H1 (cell line): ENCODE measurements around the gene FOLR1. TPM values are rescaled to one million over a fixed set of nuclear protein-coding genes. Genes with fewer than 3 reads are reported as not detected.

Source experiments
- CBX5 ChIP-seq: fragments of 300-800, 300-1000 bp; sonication (generic); IDR thresholded peaks from 2 replicates; pipeline ENCODE4 v1.7.1; 2016; ENCODE audit warnings: antibody characterized with exemption, low read length, low read depth
- CBX8 ChIP-seq: fragments of 300-800, 300-1000 bp; sonication (generic); IDR thresholded peaks from 2 replicates; pipeline ENCODE4 v1.7.1; 2016; ENCODE audit warnings: low read depth, low read length, borderline replicate concordance
- CHD7 ChIP-seq: fragments of 300-600 bp; sonication (generic); IDR thresholded peaks from 2 replicates; pipeline ENCODE4 v1.7.1; 2012; ENCODE audit warnings: low read length, moderate library complexity, mild to moderate bottlenecking, inconsistent platforms; ENCODE audit not compliant: insufficient replicate concordance
- EGR1 ChIP-seq: IDR thresholded peaks from 2 replicates; pipeline ENCODE4 v1.6.1; 2011; ENCODE audit warnings: low read depth, low read length, borderline replicate concordance
- EP300 ChIP-seq, 2 experiments: IDR thresholded peaks; 1 replicate in 1 of 2; 2 replicates in 1 of 2; pipeline ENCODE4 v1.6.1; 2011 to 2012; ENCODE audit warnings: low read depth in 2 of 2, low read length in 2 of 2, mild to moderate bottlenecking in 2 of 2, borderline replicate concordance in 1 of 2, inconsistent platforms in 1 of 2, moderate library complexity in 1 of 2
- GTF2F1 ChIP-seq: IDR thresholded peaks from 2 replicates; pipeline ENCODE4 v1.6.1; 2012; ENCODE audit warnings: low read depth, low read length, improper control_type of control experiment, borderline replicate concordance
- KDM5A ChIP-seq: fragments of 200-600 bp; IDR thresholded peaks from 2 replicates; pipeline ENCODE4 v1.7.1; 2012; ENCODE audit warnings: mild to moderate bottlenecking, low read length, inconsistent platforms, mixed read lengths
- POLR2AphosphoS5 ChIP-seq: IDR thresholded peaks from 2 replicates; pipeline ENCODE4 v1.6.1; 2011; ENCODE audit warnings: low read depth, low read length
- TAF1 ChIP-seq: IDR thresholded peaks from 2 replicates; pipeline ENCODE4 v1.6.1; 2011; ENCODE audit warnings: mild to moderate bottlenecking, low read depth, low read length
- YY1 ChIP-seq: IDR thresholded peaks from 2 replicates; pipeline ENCODE4 v1.6.1; 2011; ENCODE audit warnings: low read depth, mild to moderate bottlenecking, low read length
- ZNF274 ChIP-seq: IDR thresholded peaks from 2 replicates; pipeline ENCODE4 v1.7.0; 2012; ENCODE audit warnings: low read length, borderline replicate concordance; ENCODE audit errors: extremely low read depth
- polyA plus RNA-seq, 7 experiments: library from polyadenylated mRNA; depleted of rRNA in 3 of 7; stranded (reverse) in 5 of 7; unstranded in 2 of 7; fragments of >200 nt in 5 of 7; fragments of 200-250 nt in 2 of 7; gene quantifications; 1 replicate in 5 of 7; 2 replicates in 1 of 7; 4 replicates in 1 of 7; pipeline versions ENCODE4 v1.2.1 to v1.2.3, GENCODE V29; 2011 to 2013; ENCODE audit warnings: missing spikeins in 2 of 7, mixed read lengths in 2 of 7
- total RNA-seq: library from RNA; stranded (reverse); fragmentation: NEBNext Ultra II Directional; extraction: Animal tissue kit (Norgen Biotek cat#: 25700); gene quantifications from 2 replicates; pipeline ENCODE4 v1.2.1, GENCODE V29; 2021
- TF ChIP-seq, protein P1 (sequence below): IDR thresholded peaks from 2 replicates; pipeline ENCODE4 v1.6.1; 2012; ENCODE audit warnings: inconsistent platforms

The FOLR1 gene
- total and polyA plus RNA-seq, 2 of the 8 experiments (the other 6 are each of a cell fraction or from before 2014, with no cell fraction given), result 1.3 TPM; not detected in 1

- TF ChIP-seq CHD7 (no peak), KDM5A (no peak), TAF1 (no peak), EP300 (IDR thresholded peaks at IDR 0.05; ENCODE audit: borderline replicate concordance in 1 of 2, low read depth in 2 of 2, low read length in 2 of 2) (no peak), POLR2AphosphoS5 (no peak), CBX5 (no peak), CBX8 (no peak), ZNF274 (no peak), YY1 (no peak), EGR1 (no peak), GTF2F1 (no peak)
- TF ChIP-seq, protein P1, sequence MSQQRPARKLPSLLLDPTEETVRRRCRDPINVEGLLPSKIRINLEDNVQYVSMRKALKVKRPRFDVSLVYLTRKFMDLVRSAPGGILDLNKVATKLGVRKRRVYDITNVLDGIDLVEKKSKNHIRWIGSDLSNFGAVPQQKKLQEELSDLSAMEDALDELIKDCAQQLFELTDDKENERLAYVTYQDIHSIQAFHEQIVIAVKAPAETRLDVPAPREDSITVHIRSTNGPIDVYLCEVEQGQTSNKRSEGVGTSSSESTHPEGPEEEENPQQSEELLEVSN, result no peak
Observed at GRCh38 chr11:72236774-72237111, 44.8 kb downstream of the FOLR1 start (continued).
